Activated gamma-delta T cell treated with Interleukin-2 at 50 U/mL for 16 hours (primary cell): Measurements from ENCODE around the gene TRAP1.
"Not testable (repeated sequence)": the region's sequence is repeated elsewhere in the genome, so short reads cannot be mapped to it uniquely, and the experiment has no call there.

Source experiments
- DNase-seq: peaks from one replicate; pipeline ENCODE4 v3.0.0-alpha.2; 2020

TRAP1 gene

GRCh38 chr16:3670711-3671110 lies 46.6 kb downstream of the TRAP1 start:
- no peak for DNase-seq

DNA sequence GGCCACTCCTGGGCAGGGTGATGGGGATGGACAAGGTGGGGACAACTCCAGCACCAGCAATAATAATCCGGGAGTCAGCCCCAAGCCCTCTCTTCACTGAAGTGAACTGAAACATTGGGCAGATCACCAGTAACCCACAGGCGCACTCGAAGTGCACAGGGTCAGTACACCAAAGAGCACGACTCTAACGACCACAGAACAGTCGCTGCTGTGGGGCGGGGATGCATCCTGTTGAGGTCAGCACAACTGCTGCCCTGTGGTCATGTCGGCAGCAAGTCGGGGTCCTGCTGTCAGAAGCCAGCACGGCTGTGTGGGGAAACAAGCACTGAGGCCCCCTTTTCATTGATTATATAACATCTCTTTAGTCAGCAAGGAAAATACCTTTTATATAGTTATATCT lies 48.2 kb downstream of the TRAP1 start:
- DNase-seq: no peak

DNA sequence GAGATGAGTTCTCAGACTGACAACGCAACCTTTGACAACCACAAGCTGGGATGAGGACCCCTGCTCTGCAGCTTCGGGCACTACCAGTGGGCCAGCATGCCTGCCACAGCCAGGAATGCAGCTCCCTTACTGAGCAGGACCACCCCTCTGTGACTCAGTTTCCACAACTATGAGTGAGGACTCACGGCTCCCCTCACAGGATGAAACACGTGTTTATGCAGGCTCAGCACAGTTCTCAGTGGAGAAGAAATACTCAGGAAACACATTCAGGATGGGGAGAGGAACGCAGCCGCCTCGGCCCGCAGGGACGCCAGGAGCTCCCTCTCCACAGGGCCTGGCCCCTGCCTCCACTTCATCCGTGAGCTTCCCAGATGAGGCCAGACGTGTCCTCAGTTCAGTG lies 48.7 kb downstream of the TRAP1 start:
- DNase-seq: no peak

DNA sequence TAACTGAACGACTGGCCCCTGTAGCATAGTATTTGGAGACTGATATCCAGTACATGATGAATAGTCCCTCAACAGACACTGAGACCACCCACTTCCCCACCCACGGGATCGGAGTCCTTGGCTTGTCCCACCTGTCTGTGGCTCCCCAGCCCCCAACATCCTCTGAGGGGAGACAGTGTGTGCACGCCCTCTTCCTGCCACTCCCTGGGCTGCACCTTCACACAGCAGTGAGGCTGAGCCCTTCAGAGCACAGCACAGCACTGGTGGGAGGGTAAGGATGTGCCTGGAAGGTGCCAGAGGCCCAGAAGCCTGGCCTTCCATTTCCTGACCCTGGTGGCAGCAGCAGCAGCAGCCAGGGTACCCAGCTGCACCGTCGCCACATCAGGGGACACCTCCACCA lies 51.8 kb downstream of the TRAP1 start:
- DNase-seq: peak; percentile 53

GRCh38 chr16:3664187-3664896 lies 53.0 kb downstream of the TRAP1 start:
- DNase-seq: no peak

DNA sequence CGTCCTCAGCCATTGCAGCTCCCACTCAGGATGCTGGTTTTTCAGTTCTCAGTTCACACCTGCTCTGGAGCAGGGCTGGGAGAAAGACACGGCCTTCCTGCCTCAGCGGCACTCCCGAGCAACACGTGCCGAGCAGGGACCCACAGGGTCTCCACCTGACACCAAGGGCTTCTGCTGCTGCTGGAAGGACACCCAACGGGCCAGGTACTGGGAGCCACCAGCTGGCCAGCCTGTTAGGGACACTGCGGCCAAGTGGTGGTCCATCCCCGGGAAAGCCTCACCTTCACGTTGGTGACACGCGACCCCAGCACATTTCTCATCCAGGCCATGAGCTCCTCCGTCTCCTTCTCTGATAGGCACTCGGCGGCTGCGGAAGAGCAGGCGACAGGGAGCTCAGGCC lies 54.7 kb downstream of the TRAP1 start:
- DNase-seq: no peak

DNA sequence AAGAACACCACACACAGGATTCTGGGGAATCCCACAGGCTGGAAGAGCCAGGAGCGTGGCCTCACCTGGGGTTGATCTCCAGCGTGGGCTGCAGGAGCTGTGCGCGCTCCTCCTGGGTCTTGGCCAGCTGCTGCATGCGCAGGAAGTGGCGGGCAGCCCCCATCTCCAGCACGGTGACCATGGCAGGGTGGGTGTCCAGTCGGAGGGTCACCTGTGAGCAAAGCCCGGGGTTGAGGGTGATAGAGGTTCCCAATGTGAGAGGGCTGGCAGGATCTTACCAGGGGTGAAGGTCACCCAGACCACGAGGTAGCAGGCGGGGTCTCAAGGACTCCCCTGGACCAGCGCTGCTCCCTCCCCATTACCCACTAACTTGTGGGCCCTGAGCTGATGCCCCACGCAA lies 55.4 kb downstream of the TRAP1 start:
- no peak for DNase-seq

- no peak for DNase-seq
Observed at GRCh38 chr16:3661311-3661710, 56.0 kb downstream of the TRAP1 start.

DNA sequence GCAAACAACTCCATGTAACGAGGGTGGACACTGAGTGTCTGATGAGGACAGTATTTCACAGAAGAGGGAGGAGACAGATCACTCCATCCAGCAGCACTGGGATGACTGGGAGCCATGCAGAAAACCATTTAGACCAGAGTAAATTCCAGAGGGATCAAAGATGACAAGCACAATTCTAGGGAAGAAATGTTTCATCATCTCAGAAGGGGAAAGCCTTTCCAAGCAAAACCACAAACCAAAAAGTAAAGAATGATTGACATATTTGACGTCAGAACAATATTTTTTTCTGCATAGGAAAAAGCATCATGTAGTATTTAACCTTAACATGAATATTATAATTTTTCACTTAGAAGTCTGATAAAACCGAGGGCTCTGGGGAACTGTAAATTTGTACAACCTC lies 58.1 kb downstream of the TRAP1 start:
- DNase-seq: no peak

- no peak for DNase-seq
Observed at GRCh38 chr16:3656491-3657468, 60.5 kb downstream of the TRAP1 start.

DNA sequence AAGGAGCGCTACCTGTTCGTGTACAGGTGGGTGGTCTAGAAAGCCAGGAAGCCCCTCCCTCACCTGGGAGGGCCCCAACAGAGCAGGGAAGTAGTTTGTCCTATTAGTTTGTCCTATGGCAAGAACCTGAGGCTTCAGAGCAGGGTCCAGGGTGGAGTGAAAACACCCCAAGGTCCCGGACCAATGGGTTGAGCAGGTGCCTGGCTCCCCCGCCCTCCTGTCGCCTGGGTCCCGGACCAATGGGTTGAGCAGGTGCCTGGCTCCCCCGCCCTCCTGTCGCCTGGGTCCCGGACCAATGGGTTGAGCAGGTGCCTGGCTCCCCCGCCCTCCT lies 61.2 kb downstream of the TRAP1 start:
- not testable (repeated sequence) for DNase-seq

DNA sequence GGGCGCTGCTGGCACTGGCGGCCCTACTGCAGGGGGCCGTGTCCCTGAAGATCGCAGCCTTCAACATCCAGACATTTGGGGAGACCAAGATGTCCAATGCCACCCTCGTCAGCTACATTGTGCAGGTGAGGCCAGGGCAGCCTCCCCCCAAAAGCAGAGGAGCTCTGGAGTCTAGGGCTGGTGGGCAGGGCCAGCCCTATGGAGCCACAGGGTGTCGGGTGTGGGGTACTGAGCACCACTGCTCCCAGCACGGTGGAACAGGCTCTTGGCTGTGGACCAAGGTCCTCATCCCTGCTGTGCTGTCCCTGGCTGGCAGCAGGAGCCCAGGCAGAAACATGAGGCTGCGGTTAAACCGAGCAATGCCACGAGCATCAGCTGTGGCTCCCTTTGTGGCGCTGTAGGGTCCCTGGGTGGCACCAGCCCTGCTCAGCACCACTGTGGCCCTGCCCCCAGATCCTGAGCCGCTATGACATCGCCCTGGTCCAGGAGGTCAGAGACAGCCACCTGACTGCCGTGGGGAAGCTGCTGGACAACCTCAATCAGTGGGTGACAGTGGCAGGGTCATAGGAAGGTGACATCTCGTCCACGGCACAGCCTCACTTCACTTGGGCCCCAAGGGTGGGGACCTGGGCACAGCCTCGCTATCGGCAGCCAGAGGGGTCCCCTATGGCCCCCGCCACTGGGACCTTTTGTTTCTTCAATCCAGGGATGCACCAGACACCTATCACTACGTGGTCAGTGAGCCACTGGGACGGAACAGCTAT lies 61.7 kb downstream of the TRAP1 start:
- no peak for DNase-seq

DNA sequence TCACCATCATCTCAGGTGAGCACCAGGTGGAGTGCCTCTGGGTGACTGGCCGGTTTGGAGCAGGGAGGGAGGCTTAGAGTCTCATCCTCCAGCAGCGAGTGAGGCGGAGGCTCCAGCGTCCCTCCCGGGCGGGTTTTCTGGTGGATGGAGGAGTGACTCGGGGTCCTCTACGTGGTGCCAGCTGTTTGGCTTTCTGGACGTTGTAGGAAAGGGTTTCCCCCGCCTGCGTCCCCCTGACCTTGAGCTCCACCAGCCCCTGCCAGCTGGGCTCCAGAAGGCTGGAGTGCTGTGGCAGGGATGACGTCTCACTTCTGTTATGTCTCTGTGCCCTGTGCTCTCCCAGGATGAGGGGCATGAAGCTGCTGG lies 62.3 kb downstream of the TRAP1 start:
- no peak for DNase-seq

DNA sequence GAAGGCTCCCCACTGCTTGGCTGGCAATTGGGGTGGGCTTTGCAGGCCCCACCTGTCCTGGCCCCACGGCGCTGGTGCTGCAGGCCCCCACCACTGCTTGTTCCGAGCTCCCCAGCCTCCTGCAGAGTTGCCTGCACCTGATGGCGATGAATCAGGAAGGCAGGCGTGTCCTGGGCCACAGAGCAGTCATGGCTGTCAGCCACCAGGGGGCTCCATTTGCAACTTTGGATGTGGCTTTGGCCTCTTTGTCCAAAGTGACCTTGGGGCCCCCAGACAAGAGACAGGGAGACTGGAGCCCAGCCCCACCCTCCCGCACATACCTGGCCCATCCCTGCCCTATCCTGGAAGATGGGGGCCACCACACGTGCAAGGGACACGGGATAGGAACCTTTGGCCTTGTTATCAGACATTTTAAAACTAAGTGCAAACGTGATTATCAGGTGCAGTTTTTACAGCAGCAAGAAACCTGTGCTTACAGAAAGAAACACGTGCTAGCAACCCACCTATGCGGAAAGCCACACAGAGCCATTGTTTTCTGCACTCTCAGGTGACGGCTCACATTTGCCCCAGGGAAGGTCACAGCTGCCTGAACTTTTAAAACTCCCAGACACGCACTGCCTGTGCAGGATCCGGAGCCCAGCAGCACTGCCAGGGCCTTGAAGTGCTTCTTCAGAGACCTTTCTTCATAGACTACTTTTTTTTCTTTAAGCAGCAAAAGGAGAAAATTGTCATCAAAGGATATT lies 62.9 kb downstream of the TRAP1 start, which contains the start of gene DNASE1:
Gene DNASE1, plus strand, starts transcription at position 443 of the 743 bp plus-strand sequence. CDS start 683 bp downstream, outside the sequence.
- peak; percentile 56 for DNase-seq

DNA sequence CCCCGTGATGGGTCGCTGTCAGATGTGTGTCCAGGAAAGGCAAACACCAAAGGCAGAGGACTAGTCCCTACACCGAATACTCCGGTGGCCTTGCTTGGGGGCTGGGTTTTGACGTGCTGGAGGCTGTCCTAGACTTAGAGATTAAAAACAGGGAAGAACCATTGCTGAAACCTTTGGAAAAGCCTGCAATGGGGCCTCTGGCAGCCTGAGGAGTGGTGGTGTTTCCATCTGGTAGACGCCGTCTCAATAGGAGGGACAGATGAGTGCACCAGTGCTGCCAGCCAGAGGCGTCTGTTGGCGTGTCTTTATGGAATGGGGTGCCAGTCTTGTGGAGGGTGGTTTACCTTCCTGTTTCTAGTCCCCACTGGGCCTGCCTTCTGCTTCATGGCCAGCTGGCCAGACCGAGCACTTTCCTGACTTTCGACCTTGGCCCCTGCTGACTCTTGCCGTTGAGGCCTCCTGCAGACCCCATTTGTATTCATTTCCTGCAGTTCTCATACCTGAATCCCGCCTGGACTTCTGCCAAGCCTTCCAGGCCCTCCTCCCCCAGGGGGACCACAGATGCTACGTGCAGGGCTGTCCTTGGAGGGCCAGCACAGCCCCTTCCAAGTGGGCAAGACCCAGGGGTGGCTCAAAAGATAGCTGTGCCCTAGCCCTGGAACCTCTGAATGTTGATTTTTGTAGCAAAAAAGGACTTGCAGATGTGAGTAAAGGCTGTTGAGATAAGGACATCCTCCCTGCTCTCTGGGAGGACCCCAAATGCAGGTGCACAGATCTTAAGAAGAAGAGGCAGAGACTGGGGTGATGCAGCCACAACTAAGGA lies 64.7 kb downstream of the TRAP1 start:
- DNase-seq: no peak

GRCh38 chr16:3651461-3652372 lies 65.6 kb downstream of the TRAP1 start:
- no peak for DNase-seq

DNA sequence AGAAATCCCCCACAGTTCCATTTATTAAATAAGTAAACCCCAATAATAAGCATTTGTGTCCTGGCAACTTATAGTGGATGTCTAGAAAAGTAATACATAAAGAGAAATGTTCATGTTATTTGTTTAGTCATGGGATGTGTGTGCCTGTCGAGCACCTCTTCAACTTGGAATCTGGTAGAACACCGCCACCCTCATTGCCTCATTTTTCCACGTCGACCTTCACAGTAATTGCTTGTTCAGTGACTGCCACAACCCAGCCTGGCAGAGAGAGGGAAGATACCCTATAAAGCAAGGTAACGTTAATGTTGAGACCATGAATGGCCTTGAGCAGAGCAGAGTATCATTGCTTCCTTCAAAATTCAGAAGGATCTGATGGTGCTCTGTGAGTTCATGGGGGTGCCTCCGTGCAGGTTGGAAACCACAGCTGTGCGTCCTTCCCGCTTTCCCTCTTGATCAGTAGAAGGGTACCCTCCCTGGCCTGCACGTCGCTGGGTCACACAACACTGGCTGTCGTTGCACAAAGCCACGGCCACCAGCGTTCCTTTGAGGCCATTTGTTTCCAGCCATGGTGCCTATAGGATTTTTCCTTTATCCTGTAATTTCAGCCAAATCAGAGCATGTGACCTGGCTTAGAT lies 66.6 kb downstream of the TRAP1 start:
- DNase-seq: no peak

DNA sequence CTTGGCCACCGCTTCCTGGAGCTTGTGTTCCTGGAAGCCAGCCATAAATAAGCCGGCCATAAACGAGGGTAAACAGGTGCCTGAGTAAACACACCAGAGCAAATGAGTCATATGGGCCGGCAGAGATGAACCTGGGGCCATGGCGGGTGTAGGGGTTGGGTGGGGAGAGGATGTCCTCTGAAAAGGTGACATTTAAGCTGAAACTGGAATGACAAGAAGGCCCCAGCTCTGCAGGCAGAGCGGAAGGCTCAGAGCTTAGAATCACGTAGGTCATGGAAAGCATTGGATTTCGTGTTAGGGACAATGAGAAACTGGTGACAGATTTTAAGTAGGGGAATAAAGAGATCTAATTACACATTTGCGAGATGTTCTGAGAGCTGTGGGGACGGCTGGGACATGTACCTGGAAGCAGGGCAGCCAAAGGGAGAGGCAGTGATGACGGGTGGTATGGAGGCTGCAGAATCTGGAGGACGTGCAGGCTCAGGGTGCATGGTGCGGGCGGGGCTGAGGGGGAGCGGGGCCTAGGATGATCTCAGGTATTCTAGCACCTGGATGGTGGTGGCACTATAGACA lies 70.9 kb downstream of the TRAP1 start:
- DNase-seq: no peak

DNA sequence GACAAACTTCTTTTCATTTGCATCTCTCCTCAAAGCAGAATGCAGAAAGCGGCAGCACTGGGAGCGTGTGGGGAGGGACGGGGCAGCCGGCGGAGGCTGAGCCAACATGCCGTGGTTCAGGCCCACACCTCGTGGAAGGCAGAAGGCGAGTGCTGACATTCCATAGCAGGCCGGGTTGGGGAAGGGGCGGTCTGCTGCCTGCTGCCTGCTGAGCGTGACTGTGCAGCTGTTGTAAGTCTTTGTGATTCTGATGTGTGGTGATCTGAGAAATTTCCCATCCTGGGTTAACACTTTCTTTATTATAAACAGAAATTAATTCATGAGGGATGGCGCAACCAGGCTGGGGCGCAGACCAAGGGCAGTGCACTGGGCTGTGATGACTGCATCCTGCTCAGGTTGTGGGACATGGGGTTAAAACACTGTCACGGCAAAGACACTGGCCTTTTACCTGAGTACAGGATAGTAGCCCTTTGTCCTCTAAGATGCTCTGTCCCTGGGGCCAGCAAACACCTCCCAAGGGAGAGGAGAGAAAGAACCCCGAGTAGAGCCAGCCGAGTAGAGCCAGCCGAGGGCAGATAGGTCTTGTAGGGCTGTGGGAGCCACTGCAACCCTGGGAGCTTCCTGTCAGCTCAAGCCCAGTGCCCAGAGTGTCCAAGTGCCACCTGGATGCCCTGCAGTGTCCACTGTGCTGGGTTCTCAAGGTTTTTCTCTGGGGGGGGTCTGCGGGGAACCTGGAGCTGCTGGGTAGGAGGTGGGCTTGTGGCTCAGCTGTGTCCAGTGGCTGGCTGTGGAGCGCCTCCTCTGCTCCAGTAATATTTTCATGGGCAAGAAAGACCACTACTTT lies 71.6 kb downstream of the TRAP1 start:
- no peak for DNase-seq
